Esophagus muscularis mucosa (tissue), 4 donors: ENCODE measurements around the gene DRD1. TPM values are rescaled to one million over a fixed set of nuclear protein-coding genes. Genes with fewer than 3 reads are reported as not detected.
"Not testable (repeated sequence)": the region's sequence is repeated elsewhere in the genome, so short reads cannot be mapped to it uniquely, and the experiment has no call there.

Experiments used
- DNase-seq: peaks from one replicate; pipeline ENCODE4 v3.0.0-alpha.2; 2017; ENCODE audit errors: extremely low spot score
- H3K27ac ChIP-seq, 4 donors: fragments of 200-600 bp; sonication (generic); replicated peaks in 1 of 4; 1 replicate in 3 of 4; 2 replicates in 1 of 4; pipeline ENCODE4 v1.5.1; 2016 to 2019; ENCODE audit warnings: mild to moderate bottlenecking in 1 of 4
- H3K27me3 ChIP-seq, 4 donors: fragments of 200-600 bp; sonication (generic); one replicate each; pipeline versions ENCODE4 v1.5.1 to v1.6.0; 2016 to 2019
- H3K36me3 ChIP-seq, 4 donors: fragments of 200-600 bp; sonication (generic); one replicate each; pipeline ENCODE4 v1.5.1; 2016 to 2019
- H3K4me1 ChIP-seq, 4 donors: fragments of 200-600 bp; sonication (generic); one replicate each; pipeline ENCODE4 v1.5.1; 2016 to 2019
- H3K4me3 ChIP-seq, 4 donors: fragments of 200-600 bp; sonication (generic); 1 replicate in 2 of 4; 2 replicates in 2 of 4; pipeline ENCODE4 v1.5.1; 2016 to 2019; ENCODE audit warnings: mild to moderate bottlenecking in 4 of 4, moderate library complexity in 1 of 4
- H3K9me3 ChIP-seq, 4 donors: fragments of 200-600 bp; sonication (generic); 1 replicate in 3 of 4; 2 replicates in 1 of 4; pipeline ENCODE4 v1.5.1; 2016 to 2019
- EP300 ChIP-seq: sonication (generic); formaldehyde crosslinking; IDR thresholded peaks from one replicate; pipeline ENCODE4 v1.6.1; 2017; ENCODE audit warnings: antibody characterized with exemption
- POLR2A ChIP-seq: fragments of 450-650 bp; IDR thresholded peaks from one replicate; pipeline ENCODE4 v1.6.1; 2017; ENCODE audit warnings: antibody characterized with exemption, moderate library complexity, mild to moderate bottlenecking, low read depth
- POLR2AphosphoS5 ChIP-seq, 2 donors: sonication (generic); formaldehyde crosslinking; IDR thresholded peaks; one replicate each; pipeline ENCODE4 v1.6.1; 2017; ENCODE audit warnings: antibody characterized with exemption in 2 of 2
- WGBS: methylation state at CpG from one replicate; pipeline ENCODE4 v1.1.5; 2018; 5-methylcytosine and 5-hydroxymethylcytosine counted together
- intact Hi-C: fragments of 100-400 bp; cut with DNase I; formaldehyde crosslinking; loops from one replicate; pipeline ENCODE4 v1.15.1; 2023
- total RNA-seq, 4 donors: library from RNA; depleted of rRNA; stranded (reverse); fragments of >200 nt; gene quantifications; one replicate each; pipeline versions ENCODE4 v1.1.0 to v1.2.1, GENCODE V29; 2016
- TF ChIP-seq, protein P1 (sequence below), 3 experiments: fragments of 200-600 bp in 2 of 3; fragments of 450-650 bp in 1 of 3; sonication (generic) in 2 of 3; IDR thresholded peaks; one replicate each; pipeline ENCODE4 v1.5.1; 2017 to 2019; ENCODE audit warnings: antibody characterized with exemption in 3 of 3, mild to moderate bottlenecking in 2 of 3, moderate library complexity in 1 of 3

Gene DRD1
- total RNA-seq, 4 donors from 2014 or later = 0.06 TPM; not detected in 2

DNA sequence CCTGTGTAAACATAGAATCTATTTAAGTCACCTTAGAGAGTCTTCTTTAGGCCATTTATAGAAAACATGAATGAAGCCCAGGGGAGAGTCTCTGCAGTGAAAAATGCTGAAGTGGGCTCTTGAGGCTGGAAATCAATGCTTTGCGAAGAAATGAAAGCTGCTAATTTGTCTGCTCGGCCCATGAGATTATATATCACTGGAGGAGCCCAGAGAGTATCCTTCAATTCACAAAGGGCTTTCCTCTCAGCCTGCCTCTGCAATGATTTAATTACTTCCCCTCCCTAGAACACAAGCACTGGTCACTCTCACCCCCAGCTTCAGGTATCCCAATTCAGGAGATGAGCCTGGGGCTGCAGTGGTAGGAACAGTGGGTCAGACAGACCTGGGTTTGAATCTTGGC, 8.2 kb upstream of the DRD1 start:
- intact Hi-C loops = no loop called here
- TF ChIP-seq, protein P1, sequence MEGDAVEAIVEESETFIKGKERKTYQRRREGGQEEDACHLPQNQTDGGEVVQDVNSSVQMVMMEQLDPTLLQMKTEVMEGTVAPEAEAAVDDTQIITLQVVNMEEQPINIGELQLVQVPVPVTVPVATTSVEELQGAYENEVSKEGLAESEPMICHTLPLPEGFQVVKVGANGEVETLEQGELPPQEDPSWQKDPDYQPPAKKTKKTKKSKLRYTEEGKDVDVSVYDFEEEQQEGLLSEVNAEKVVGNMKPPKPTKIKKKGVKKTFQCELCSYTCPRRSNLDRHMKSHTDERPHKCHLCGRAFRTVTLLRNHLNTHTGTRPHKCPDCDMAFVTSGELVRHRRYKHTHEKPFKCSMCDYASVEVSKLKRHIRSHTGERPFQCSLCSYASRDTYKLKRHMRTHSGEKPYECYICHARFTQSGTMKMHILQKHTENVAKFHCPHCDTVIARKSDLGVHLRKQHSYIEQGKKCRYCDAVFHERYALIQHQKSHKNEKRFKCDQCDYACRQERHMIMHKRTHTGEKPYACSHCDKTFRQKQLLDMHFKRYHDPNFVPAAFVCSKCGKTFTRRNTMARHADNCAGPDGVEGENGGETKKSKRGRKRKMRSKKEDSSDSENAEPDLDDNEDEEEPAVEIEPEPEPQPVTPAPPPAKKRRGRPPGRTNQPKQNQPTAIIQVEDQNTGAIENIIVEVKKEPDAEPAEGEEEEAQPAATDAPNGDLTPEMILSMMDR (IDR thresholded peaks at IDR 0.05) = no peak
- no peak for TF ChIP-seq POLR2AphosphoS5 (IDR thresholded peaks at IDR 0.05)
- 65% methylated on average over 2 of the region's 2 CpGs for whole genome bisulfite sequencing
- Histone ChIP-seq H3K4me1 (no peaks in the 10 kb centered on the region), H3K27me3 (peaks cover 0 to 62% (median 0%) of the 10 kb centered on the region in 4 donors), H3K9me3 (no peaks in the 10 kb centered on the region), H3K4me3 (no peak overlapping the region), H3K36me3 (no peaks in the 10 kb centered on the region), H3K27ac (no peak overlapping the region)
- no peak for DNase-seq

GRCh38 chr5:175448276-175448675, 4.3 kb upstream of the DRD1 start:
- H3K27me3 ChIP-seq = peaks cover 0 to 76% (median 17%) of the 10 kb centered on the region in 4 donors
- intact Hi-C loops = no loop called here
- TF ChIP-seq POLR2A (no peak), EP300 (no peak), POLR2AphosphoS5 (IDR thresholded peaks at IDR 0.05) (no peak)
- TF ChIP-seq, protein P1 (IDR thresholded peaks at IDR 0.05) = no peak
- H3K27ac ChIP-seq = no peak overlapping the region
- 47% methylated on average over 3 of the region's 3 CpGs for WGBS
- H3K9me3 ChIP-seq = no peaks in the 10 kb centered on the region
- no peaks in the 10 kb centered on the region for H3K36me3 ChIP-seq
- no peak overlapping the region for H3K4me3 ChIP-seq
- peaks cover 13 to 19% (median 18%) of the 10 kb centered on the region in 4 donors for H3K4me1 ChIP-seq
- no peak for DNase-seq

DNA sequence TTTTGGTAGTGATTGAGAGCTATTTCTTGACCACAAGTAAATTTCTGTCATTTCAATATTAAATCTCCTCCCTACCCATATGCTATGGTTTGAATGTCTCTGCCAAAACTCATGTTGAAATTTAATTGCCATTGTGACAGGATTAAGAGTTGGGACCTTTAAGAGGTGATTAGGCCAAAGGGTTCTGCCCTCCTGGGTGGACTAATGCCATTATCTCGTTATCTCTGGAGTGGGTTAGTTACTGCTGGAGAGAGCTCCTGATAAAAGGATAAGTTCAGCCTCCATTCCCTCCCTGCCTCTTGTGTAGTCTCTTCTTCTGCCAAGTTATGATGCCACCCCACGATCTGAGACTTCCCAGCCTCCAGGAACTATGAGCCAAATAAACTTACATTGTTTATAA, 3.6 kb upstream of the DRD1 start:
- Histone ChIP-seq H3K4me3 (no peak overlapping the region), H3K36me3 (no peaks in the 10 kb centered on the region), H3K27me3 (peaks cover 0 to 76% (median 18%) of the 10 kb centered on the region in 4 donors), H3K27ac (no peak overlapping the region), H3K4me1 (peaks cover 13 to 20% (median 18%) of the 10 kb centered on the region in 4 donors), H3K9me3 (no peaks in the 10 kb centered on the region)
- intact Hi-C loops = no loop called here
- no peak for DNase-seq
- WGBS = 33% methylated on average over 2 of the region's 2 CpGs
- TF ChIP-seq, protein P1 (IDR thresholded peaks at IDR 0.05) = no peak
- no peak for TF ChIP-seq EP300
- no peak for TF ChIP-seq POLR2A
- no peak for TF ChIP-seq POLR2AphosphoS5 (IDR thresholded peaks at IDR 0.05)

- 85% methylated on average over 14 of the region's 14 CpGs for WGBS
- intact Hi-C loops = not testable (repeated sequence)
- H3K27me3 ChIP-seq = peaks cover 0 to 76% (median 18%) of the 10 kb centered on the region in 4 donors
Observed at GRCh38 chr5:175446378-175446777, 2.4 kb upstream of the DRD1 start.

DNA sequence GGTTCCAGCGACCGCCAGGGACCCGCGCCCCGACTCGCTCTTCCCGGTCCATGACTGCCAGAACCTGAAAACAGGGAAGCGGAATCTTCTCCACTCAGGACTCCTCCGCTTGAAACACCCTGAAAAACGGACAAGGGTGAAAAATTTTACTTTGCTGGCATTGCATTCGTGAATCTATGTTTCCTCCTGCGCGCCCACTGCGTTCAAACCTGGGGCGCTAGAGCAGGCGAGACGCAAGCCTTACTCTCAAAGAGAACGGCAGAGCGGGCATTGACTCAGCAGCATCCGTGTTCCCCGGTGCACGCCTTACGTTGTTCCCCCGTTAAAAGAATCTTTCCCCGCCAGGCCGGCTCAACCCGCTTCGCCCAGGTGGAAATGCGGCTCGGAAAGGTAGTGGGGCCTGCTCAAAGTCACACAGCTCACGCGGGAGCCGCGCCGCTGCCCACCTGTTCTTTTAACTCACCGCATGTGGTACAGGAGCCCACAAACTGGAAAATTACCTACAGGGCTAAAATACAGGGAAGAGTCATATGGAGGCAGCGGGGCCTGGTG, 999 bp upstream of the DRD1 start:
- TF ChIP-seq POLR2A = no peak
- TF ChIP-seq, protein P1 (IDR thresholded peaks at IDR 0.05) = no peak
- no peak for TF ChIP-seq POLR2AphosphoS5 (IDR thresholded peaks at IDR 0.05)
- TF ChIP-seq EP300 = no peak
- Histone ChIP-seq H3K27ac (no peak overlapping the region), H3K4me1 (peaks cover 13 to 20% (median 18%) of the 10 kb centered on the region in 4 donors), H3K36me3 (no peaks in the 10 kb centered on the region), H3K27me3 (peaks cover 0 to 67% (median 18%) of the 10 kb centered on the region in 4 donors), H3K4me3 (peak overlapping the region; percentile 29 to 55 (median 34)), H3K9me3 (no peaks in the 10 kb centered on the region)
- WGBS = 34% methylated on average over 26 of the region's 37 CpGs
- intact Hi-C loops = loop anchor here (2.0 kb wide), 1 partner anchor 494 kb away; no protein-coding TSS in a partner anchor
- DNase-seq = no peak

More at GRCh38 chr5:175446378-175446777, 2.4 kb upstream of the DRD1 start:
- H3K9me3 ChIP-seq, H3K36me3 ChIP-seq, DNase-seq, H3K27ac ChIP-seq, H3K4me3 ChIP-seq: not testable (repeated sequence)
- H3K4me1 ChIP-seq = peaks cover 13 to 20% (median 18%) of the 10 kb centered on the region in 4 donors
